Suprapubic skin (tissue), 4 donors: Measurements from ENCODE around the gene ADCY9. TPM values are rescaled to one million over a fixed set of nuclear protein-coding genes. Genes with fewer than 3 reads are reported as not detected.

Experiments
- DNase-seq, 2 donors: peaks; one replicate each; pipeline ENCODE4 v3.0.0-alpha.2; 2019; ENCODE audit warnings: low spot score in 2 of 2
- H3K27ac ChIP-seq: fragments of 200-600 bp; sonication (generic); one replicate; pipeline ENCODE4 v1.5.1; 2019
- H3K27me3 ChIP-seq: fragments of 200-600 bp; sonication (generic); one replicate; pipeline ENCODE4 v1.5.1; 2019
- H3K36me3 ChIP-seq: fragments of 200-600 bp; sonication (generic); one replicate; pipeline ENCODE4 v1.5.1; 2019
- H3K4me1 ChIP-seq: fragments of 200-600 bp; sonication (generic); one replicate; pipeline ENCODE4 v1.5.1; 2019
- H3K4me3 ChIP-seq: fragments of 200-600 bp; sonication (generic); one replicate; pipeline ENCODE4 v1.5.1; 2019; ENCODE audit warnings: mild to moderate bottlenecking
- H3K9me3 ChIP-seq: fragments of 200-600 bp; sonication (generic); one replicate; pipeline ENCODE4 v1.5.1; 2019
- CTCF ChIP-seq, 2 donors: fragments of 200-600 bp in 1 of 2; fragments of 450-650 bp in 1 of 2; sonication (generic) in 1 of 2; IDR thresholded peaks; one replicate each; pipeline ENCODE4 v1.5.1; 2016 to 2019; ENCODE audit warnings: antibody characterized with exemption in 2 of 2, mild to moderate bottlenecking in 1 of 2, moderate library complexity in 1 of 2
- EP300 ChIP-seq: sonication (generic); formaldehyde crosslinking; IDR thresholded peaks from one replicate; pipeline ENCODE4 v1.6.1; 2017; ENCODE audit warnings: antibody characterized with exemption
- POLR2A ChIP-seq, 2 donors: fragments of 450-650 bp; IDR thresholded peaks; one replicate each; pipeline ENCODE4 v1.6.1; 2017; ENCODE audit warnings: antibody characterized with exemption in 2 of 2, mild to moderate bottlenecking in 2 of 2, moderate library complexity in 2 of 2
- POLR2AphosphoS5 ChIP-seq, 3 donors: sonication (generic); formaldehyde crosslinking; IDR thresholded peaks; one replicate each; pipeline ENCODE4 v1.6.1; 2017; ENCODE audit warnings: antibody characterized with exemption in 3 of 3
- WGBS: methylation state at CpG from one replicate; pipeline ENCODE4 v1.1.5; 2018; 5-methylcytosine and 5-hydroxymethylcytosine counted together
- total RNA-seq, 4 donors: library from RNA; depleted of rRNA; stranded (reverse); fragments of >200 nt; gene quantifications; one replicate each; pipeline ENCODE4 v1.1.0, GENCODE V29; 2016

The ADCY9 gene
- total RNA-seq, 4 donors from 2014 or later = 21.5 to 27.2 (median 26.4) TPM

DNA sequence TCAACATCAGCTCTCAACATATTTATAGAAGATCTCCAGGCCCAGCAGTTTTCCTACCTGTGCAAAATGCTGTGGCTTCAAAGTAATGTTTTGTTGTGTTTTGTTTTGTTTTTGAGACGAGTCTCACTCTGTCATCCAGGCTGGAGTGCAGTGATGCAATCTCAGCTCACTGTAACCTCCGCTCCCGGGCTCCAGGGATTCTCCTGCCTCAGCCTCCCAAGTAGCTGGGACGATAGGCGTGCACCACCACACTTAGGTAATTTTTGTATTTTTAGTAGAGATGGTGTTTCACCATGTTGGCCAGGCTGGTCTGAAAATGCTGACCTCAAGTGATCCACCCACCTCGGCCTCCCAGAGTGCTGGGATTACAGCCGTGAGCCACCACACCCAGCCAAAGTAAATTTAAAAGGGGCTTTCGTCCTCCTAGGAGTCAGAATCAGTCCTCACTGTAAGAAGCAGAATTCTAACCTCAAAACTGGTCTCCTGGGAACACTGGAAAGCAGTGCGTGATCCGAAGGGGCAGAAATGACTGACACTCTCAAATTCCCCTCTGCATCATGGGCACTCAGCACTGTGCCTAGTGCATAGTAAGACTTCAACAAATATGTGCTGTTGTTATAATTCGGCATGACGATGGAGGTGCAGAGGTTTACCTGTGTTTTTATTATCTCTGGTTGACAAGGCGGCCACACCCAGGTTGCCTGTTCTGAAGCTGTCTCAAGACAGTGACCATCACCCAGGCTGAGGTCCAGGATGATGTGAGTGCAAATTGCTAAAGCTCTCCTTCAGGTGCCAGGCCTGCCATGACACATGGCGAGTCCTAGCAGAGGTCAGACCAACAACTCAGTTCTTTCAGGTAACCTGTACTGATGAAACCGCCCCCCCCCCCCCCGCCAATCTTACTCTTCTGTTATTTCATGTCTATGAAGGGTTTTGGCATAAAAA lies 59.8 kb downstream of the ADCY9 start:
- 94% methylated on average over 16 of the region's 16 CpGs for WGBS
- Histone ChIP-seq H3K36me3 (no peaks in the 10 kb centered on the region), H3K9me3 (peaks cover 8% of the 10 kb centered on the region), H3K27ac (no peak overlapping the region), H3K27me3 (no peaks in the 10 kb centered on the region), H3K4me3 (no peak overlapping the region), H3K4me1 (peaks cover 35% of the 10 kb centered on the region)
- no peak for TF ChIP-seq CTCF (IDR thresholded peaks at IDR 0.05)
- no peak for TF ChIP-seq EP300
- no peak for TF ChIP-seq POLR2AphosphoS5 (IDR thresholded peaks at IDR 0.05)
- no peak for TF ChIP-seq POLR2A (IDR thresholded peaks at IDR 0.05)
- DNase-seq = peak in 1 of 2 donors; percentile 32

- no peaks in the 10 kb centered on the region for H3K27me3 ChIP-seq
- H3K9me3 ChIP-seq = peaks cover 2% of the 10 kb centered on the region
- WGBS = 90% methylated on average over 15 of the region's 15 CpGs
- H3K4me3 ChIP-seq = no peak overlapping the region
- no peaks in the 10 kb centered on the region for H3K36me3 ChIP-seq
- H3K27ac ChIP-seq = no peak overlapping the region
- H3K4me1 ChIP-seq = peaks cover 41% of the 10 kb centered on the region
- TF ChIP-seq EP300 (no peak), POLR2AphosphoS5 (IDR thresholded peaks at IDR 0.05) (no peak)
- DNase-seq = no peak
These were observed 60.5 kb downstream of the ADCY9 start for GRCh38 chr16:4055748-4056147.

DNA sequence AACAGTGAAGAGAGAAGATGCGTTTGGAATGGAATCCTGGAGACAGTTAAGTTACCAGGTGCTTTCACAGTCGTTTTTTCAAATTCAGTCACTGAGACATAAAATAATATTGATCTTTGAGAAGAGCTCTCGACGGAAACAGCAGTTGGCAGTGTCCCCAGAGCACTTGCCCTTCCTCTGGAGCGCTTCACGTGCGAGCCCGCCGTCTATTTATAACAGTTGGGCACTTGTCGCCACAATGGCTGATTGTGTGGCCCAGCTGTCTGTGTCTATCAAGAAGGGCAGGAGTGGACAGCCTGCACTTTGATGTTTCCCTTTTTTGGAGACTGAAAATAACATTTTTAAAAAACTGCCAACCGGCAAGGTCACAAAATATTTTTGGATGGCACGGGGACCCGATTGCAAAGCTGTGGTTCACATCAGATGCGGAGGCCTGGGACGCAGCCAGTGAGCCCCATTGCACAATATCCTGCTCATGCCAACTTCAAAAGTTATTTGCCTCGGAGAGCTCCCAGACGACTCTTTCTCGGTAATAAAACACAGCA lies 62.9 kb downstream of the ADCY9 start:
- no peak for TF ChIP-seq POLR2A (IDR thresholded peaks at IDR 0.05)
- no peak for TF ChIP-seq EP300
- no peak for TF ChIP-seq CTCF (IDR thresholded peaks at IDR 0.05)
- peak in 2 of 3 donors; percentile 26 for TF ChIP-seq POLR2AphosphoS5 (IDR thresholded peaks at IDR 0.05)
- no peaks in the 10 kb centered on the region for H3K27me3 ChIP-seq
- DNase-seq = peak; percentile 84 to 88
- peaks cover 41% of the 10 kb centered on the region for H3K4me1 ChIP-seq
- H3K4me3 ChIP-seq = peak overlapping the region; percentile 34
- H3K36me3 ChIP-seq = no peaks in the 10 kb centered on the region
- no peaks in the 10 kb centered on the region for H3K9me3 ChIP-seq
- 2% methylated on average over 18 of the region's 18 CpGs for WGBS
- H3K27ac ChIP-seq = peak overlapping the region; percentile 92

DNA sequence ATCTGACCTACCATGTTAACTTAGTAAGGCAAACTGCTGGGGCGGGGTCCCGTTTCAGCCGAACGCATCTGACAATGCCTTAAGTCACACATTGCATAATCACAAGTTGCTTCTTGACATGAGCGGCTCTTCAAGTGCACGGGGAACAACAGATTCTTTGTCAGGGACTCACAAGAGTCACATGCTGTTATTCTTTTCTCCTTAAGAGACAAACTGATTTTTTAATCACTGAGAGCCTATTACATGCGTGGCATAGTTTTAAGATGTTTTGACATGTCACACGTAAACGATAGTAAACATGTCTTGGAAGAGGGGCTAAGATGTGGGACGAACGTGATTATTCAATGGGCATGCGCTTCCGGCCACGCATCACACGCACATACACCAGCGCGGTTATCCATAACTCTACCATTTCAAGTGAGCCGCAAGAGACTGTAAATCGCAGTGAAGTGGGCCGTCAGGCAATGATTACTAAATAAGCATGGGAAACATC lies 63.4 kb downstream of the ADCY9 start:
- H3K9me3 ChIP-seq = no peaks in the 10 kb centered on the region
- H3K27me3 ChIP-seq = no peaks in the 10 kb centered on the region
- H3K4me1 ChIP-seq = peaks cover 41% of the 10 kb centered on the region
- 38% methylated on average over 20 of the region's 20 CpGs for WGBS
- H3K4me3 ChIP-seq = peak overlapping the region; percentile 34
- peak overlapping the region; percentile 92 for H3K27ac ChIP-seq
- TF ChIP-seq POLR2AphosphoS5 (IDR thresholded peaks at IDR 0.05) = peak in 2 of 3 donors; percentile 54 to 74
- TF ChIP-seq CTCF (IDR thresholded peaks at IDR 0.05) = no peak
- DNase-seq = peak; percentile 87 to 90
- no peaks in the 10 kb centered on the region for H3K36me3 ChIP-seq

DNA sequence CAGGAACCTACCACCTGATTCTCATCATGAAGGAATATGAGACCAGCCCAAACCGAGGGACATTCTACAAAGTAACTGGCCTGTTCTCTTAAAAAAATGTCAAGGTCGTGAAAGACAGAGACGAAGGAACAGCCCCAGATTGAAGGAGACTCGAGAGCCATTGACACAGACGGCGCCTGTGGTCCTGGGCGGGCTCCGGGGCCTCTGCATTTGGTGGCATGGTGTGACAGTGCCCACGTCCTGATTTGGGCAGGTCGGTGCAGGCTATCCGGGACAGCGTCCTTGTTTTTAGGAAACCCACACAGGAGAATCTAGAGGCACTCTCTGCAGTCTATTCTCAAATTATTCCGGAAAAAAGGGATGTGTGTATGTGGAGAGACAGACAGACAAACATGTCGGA lies 64.1 kb downstream of the ADCY9 start:
- Histone ChIP-seq H3K4me1 (peaks cover 41% of the 10 kb centered on the region), H3K27ac (peak overlapping the region; percentile 92), H3K27me3 (no peaks in the 10 kb centered on the region), H3K4me3 (no peak overlapping the region), H3K36me3 (no peaks in the 10 kb centered on the region), H3K9me3 (no peaks in the 10 kb centered on the region)
- no peak for DNase-seq
- 76% methylated on average over 14 of the region's 14 CpGs for WGBS
- TF ChIP-seq POLR2AphosphoS5 (IDR thresholded peaks at IDR 0.05) (no peak), POLR2A (IDR thresholded peaks at IDR 0.05) (no peak), EP300 (no peak), CTCF (IDR thresholded peaks at IDR 0.05) (no peak)
